ENCODE data around the gene PHLDB1.

PHLDB1 gene

DNA sequence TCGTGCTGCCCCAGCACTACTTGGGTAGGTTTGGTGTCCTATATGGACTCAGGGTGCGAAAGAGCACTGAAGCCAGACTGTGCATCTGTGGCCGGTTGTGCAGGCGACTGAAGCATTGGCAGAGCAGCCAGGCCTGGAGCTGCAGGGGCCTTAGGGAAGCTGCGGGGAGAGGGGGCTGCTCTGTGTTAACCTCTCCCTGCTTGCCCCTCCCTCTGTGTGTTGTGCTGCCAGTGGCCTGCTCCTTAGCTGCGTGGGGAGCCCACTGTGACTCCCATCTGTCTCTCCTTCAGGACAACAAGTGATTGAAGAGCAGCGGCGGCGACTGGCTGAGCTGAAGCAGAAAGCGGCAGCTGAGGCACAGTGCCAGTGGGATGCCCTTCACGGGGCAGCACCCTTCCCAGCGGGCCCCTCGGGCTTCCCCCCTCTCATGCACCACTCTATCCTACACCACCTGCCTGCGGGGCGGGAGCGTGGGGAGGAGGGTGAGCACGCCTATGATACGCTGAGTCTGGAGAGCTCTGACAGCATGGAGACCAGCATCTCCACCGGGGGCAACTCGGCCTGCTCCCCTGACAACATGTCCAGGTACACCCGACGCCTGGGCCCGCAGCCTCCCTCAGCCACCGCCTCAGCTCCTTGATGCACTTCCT lies 37.8 kb downstream of the PHLDB1 start:
- DNase-seq (ENCODE audit: low spot score), result no peak
- in situ Hi-C loops (cut with MboI; ENCODE audit: low sequenced_read_pairs, unreplicated experiment), result no loop called here
- TF ChIP-seq, protein P1, sequence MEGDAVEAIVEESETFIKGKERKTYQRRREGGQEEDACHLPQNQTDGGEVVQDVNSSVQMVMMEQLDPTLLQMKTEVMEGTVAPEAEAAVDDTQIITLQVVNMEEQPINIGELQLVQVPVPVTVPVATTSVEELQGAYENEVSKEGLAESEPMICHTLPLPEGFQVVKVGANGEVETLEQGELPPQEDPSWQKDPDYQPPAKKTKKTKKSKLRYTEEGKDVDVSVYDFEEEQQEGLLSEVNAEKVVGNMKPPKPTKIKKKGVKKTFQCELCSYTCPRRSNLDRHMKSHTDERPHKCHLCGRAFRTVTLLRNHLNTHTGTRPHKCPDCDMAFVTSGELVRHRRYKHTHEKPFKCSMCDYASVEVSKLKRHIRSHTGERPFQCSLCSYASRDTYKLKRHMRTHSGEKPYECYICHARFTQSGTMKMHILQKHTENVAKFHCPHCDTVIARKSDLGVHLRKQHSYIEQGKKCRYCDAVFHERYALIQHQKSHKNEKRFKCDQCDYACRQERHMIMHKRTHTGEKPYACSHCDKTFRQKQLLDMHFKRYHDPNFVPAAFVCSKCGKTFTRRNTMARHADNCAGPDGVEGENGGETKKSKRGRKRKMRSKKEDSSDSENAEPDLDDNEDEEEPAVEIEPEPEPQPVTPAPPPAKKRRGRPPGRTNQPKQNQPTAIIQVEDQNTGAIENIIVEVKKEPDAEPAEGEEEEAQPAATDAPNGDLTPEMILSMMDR (IDR thresholded peaks at IDR 0.05; ENCODE audit: borderline replicate concordance, control extremely low read depth, extremely low read depth, insufficient read depth, missing control alignments), result no peak

DNA sequence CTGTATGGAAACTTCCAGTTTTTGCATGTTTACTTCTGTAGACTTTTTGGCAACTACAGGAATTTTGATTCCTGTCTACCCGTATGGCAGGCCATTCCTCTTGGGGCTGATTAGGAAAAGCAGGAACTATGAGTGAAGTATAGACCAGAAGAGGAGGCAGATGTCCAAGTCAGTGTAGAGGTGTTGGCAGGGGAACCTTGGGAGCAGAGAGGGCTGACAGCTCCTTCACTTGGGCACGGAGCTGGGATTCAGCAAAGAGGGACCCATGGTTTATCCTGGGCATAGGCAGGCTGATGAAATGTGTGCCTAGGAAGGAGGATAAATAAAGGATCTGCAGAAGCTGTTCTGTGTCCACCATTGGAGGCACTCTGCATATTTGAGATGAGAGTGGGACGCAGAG lies 39.0 kb downstream of the PHLDB1 start:
- no peak for DNase-seq (ENCODE audit: low spot score)
- in situ Hi-C loops (cut with MboI; ENCODE audit: low sequenced_read_pairs, unreplicated experiment), result no loop called here
- TF ChIP-seq, protein P1 (IDR thresholded peaks at IDR 0.05; ENCODE audit: borderline replicate concordance, control extremely low read depth, extremely low read depth, insufficient read depth, missing control alignments), result no peak

DNA sequence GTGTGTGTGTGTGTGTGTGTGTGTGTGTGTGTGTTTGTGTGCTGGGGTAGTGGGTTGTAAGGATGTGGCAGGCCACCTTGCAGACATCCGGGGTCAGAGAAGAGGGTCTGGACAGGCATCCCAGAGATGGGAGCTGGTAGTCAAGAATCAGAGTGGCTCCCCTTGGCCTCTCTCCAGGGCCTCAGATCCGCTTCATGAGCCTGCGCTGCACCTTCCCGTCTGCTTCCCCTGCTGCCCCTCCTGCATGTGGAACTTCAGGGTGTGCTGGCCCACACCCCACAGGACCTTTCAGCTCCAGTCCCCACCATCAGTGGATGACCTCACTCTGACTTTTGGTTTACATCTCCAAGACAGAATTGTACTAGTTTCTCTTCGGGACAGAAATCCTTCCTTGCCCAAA lies 40.9 kb downstream of the PHLDB1 start:
- TF ChIP-seq, protein P1 (IDR thresholded peaks at IDR 0.05; ENCODE audit: borderline replicate concordance, control extremely low read depth, extremely low read depth, insufficient read depth, missing control alignments), result no peak
- in situ Hi-C loops (cut with MboI; ENCODE audit: low sequenced_read_pairs, unreplicated experiment), result no loop called here
- DNase-seq (ENCODE audit: low spot score), result no peak

DNA sequence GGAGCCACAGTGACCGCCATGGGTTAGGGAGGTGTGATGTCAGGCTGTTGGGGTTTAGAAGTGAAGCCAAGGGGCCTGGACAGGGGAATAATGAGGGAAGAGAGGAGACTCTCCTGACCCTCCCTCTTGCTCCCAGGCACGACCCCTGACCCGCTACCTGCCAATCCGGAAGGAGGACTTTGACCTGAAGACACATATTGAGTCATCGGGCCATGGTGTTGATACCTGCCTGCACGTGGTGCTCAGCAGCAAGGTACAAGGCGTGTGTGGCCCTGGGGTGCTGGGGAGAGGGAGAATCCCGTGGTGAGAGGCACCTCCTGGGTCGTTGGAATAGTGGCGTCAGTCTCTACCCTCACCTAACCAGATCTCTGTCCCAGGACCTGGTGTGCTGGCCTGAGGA lies 42.5 kb downstream of the PHLDB1 start:
- TF ChIP-seq, protein P1 (IDR thresholded peaks at IDR 0.05; ENCODE audit: borderline replicate concordance, control extremely low read depth, extremely low read depth, insufficient read depth, missing control alignments), result no peak
- in situ Hi-C loops (cut with MboI; ENCODE audit: low sequenced_read_pairs, unreplicated experiment), result no loop called here
- no peak for DNase-seq (ENCODE audit: low spot score)

DNA sequence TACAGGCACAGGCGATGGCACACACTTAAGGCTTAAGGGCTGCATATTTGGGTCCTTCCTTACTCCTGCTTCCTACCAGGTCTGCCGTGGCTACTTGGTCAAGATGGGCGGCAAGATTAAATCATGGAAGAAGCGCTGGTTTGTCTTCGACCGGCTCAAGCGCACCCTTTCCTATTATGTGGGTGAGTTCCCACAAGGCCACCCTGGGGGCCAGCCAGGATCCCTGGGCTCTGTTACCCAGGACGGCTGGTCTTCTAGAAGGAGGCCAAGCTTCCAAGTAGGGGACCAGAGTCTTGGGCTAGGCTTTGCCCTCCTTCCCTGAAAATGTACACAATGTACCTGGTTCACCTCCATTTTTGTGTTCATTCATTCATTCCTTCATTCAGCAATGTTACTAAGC lies 43.0 kb downstream of the PHLDB1 start:
- TF ChIP-seq, protein P1 (IDR thresholded peaks at IDR 0.05; ENCODE audit: borderline replicate concordance, control extremely low read depth, extremely low read depth, insufficient read depth, missing control alignments), result no peak

DNA sequence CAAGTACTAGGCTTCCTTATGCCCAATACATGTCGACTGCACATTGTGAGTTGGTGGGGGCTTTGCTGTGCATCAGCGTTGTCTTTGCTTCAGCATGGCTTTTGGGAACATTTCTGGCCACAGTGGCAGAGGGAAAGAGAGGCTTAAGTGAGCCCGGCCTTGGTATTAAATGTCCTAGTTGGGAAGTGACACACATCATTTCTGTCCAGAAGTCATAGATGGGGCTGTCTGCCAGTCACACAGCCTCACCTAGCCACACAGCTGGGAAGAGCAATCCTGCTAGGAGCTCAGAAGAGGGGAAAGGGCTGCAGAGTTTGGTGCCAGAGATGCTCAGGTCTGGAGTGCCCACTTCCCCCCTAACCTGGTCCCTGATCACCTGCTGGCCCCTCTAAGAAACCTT lies 44.4 kb downstream of the PHLDB1 start:
- TF ChIP-seq, protein P1 (IDR thresholded peaks at IDR 0.05; ENCODE audit: borderline replicate concordance, control extremely low read depth, extremely low read depth, insufficient read depth, missing control alignments), result no peak
- in situ Hi-C loops (cut with MboI; ENCODE audit: low sequenced_read_pairs, unreplicated experiment), result no loop called here
- no peak for DNase-seq (ENCODE audit: low spot score)

More for the DNA sequence above, 43.0 kb downstream of the PHLDB1 start:
- in situ Hi-C loops (cut with MboI; ENCODE audit: low sequenced_read_pairs, unreplicated experiment), result no loop called here
- DNase-seq (ENCODE audit: low spot score), result no peak
